Suprapubic skin (tissue), 3 donors: ENCODE results near the gene MELK.

ENCODE experiments used
- POLR2AphosphoS5 ChIP-seq, 3 donors: sonication (generic); formaldehyde crosslinking; IDR thresholded peaks; one replicate each; pipeline ENCODE4 v1.6.1; 2017; ENCODE audit warnings: antibody characterized with exemption in 3 of 3
- TF ChIP-seq, protein P1 (sequence below), 2 donors: fragments of 200-600 bp in 1 of 2; fragments of 450-650 bp in 1 of 2; sonication (generic) in 1 of 2; IDR thresholded peaks; one replicate each; pipeline ENCODE4 v1.5.1; 2016 to 2019; ENCODE audit warnings: antibody characterized with exemption in 2 of 2, mild to moderate bottlenecking in 1 of 2, moderate library complexity in 1 of 2

DNA sequence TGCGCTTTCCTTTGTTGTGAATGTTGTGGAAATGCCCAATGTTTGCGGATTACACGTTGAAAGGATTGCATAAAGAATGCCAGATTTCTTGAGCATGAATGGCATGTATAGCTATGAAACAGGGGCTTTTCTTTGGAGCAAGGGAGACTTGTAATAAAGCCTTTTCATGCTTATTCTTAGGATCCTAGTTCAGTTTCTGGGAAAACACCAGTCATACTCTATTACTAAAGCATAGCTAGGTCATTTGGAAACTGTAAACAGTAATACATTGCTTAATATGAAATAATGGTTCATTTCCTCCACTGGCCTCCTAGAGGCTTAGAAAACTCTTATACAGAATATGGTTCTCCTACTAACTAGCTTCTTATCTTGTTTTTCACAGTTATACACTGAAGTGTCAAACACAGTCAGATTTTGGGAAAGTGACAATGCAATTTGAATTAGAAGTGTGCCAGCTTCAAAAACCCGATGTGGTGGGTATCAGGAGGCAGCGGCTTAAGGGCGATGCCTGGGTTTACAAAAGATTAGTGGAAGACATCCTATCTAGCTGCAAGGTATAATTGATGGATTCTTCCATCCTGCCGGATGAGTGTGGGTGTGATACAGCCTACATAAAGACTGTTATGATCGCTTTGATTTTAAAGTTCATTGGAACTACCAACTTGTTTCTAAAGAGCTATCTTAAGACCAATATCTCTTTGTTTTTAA is 104.2 kb downstream of the MELK start:
- TF ChIP-seq, protein P1, sequence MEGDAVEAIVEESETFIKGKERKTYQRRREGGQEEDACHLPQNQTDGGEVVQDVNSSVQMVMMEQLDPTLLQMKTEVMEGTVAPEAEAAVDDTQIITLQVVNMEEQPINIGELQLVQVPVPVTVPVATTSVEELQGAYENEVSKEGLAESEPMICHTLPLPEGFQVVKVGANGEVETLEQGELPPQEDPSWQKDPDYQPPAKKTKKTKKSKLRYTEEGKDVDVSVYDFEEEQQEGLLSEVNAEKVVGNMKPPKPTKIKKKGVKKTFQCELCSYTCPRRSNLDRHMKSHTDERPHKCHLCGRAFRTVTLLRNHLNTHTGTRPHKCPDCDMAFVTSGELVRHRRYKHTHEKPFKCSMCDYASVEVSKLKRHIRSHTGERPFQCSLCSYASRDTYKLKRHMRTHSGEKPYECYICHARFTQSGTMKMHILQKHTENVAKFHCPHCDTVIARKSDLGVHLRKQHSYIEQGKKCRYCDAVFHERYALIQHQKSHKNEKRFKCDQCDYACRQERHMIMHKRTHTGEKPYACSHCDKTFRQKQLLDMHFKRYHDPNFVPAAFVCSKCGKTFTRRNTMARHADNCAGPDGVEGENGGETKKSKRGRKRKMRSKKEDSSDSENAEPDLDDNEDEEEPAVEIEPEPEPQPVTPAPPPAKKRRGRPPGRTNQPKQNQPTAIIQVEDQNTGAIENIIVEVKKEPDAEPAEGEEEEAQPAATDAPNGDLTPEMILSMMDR (IDR thresholded peaks at IDR 0.05), result no peak
- TF ChIP-seq POLR2AphosphoS5 (IDR thresholded peaks at IDR 0.05), result no peak
